Measurements from ENCODE around the gene SLIT1. TPM values are rescaled to one million over a fixed set of nuclear protein-coding genes. Genes with fewer than 3 reads are reported as not detected.

The SLIT1 gene
- total and polyA plus RNA-seq, 2 donors: 0.19 to 0.58 TPM

GRCh38 chr10:97080051-97080776 is 105.5 kb downstream of the SLIT1 start:
- 43% methylated on average over 7 of the region's 7 CpGs for WGBS
- no peak overlapping the region for H3K27ac ChIP-seq (ENCODE audit: low read depth)
- H3K36me3 ChIP-seq (ENCODE audit: insufficient read depth): no peaks in the 10 kb centered on the region
- no peaks in the 10 kb centered on the region for H3K4me1 ChIP-seq (ENCODE audit: insufficient read depth)
- DNase-seq (ENCODE audit: extremely low spot score): no peak
- H3K4me3 ChIP-seq (ENCODE audit: low read depth, low read length): no peak overlapping the region

GRCh38 chr10:97079448-97079847 is 106.3 kb downstream of the SLIT1 start:
- no peak for DNase-seq (ENCODE audit: extremely low spot score)
- no peak overlapping the region for H3K4me3 ChIP-seq (ENCODE audit: low read depth, low read length)
- WGBS: 65% methylated on average over 3 of the region's 3 CpGs
- no peaks in the 10 kb centered on the region for H3K4me1 ChIP-seq (ENCODE audit: insufficient read depth)
- no peaks in the 10 kb centered on the region for H3K36me3 ChIP-seq (ENCODE audit: insufficient read depth)
- no peak overlapping the region for H3K27ac ChIP-seq (ENCODE audit: low read depth)

- WGBS: 38% methylated on average over 2 of the region's 2 CpGs
Measured at GRCh38 chr10:97078938-97079445, 106.8 kb downstream of the SLIT1 start.

GRCh38 chr10:97078261-97078937 is 107.4 kb downstream of the SLIT1 start:
- 72% methylated on average over 14 of the region's 14 CpGs for WGBS
- no peak overlapping the region for H3K4me3 ChIP-seq (ENCODE audit: low read depth, low read length)
- no peaks in the 10 kb centered on the region for H3K4me1 ChIP-seq (ENCODE audit: insufficient read depth)
- DNase-seq (ENCODE audit: extremely low spot score): no peak
- no peaks in the 10 kb centered on the region for H3K36me3 ChIP-seq (ENCODE audit: insufficient read depth)
- no peak overlapping the region for H3K27ac ChIP-seq (ENCODE audit: low read depth)

More at GRCh38 chr10:97078938-97079445, 106.8 kb downstream of the SLIT1 start:
- Histone ChIP-seq H3K36me3 (ENCODE audit: insufficient read depth) (no peaks in the 10 kb centered on the region), H3K27ac (ENCODE audit: low read depth) (no peak overlapping the region), H3K4me3 (ENCODE audit: low read depth, low read length) (no peak overlapping the region), H3K4me1 (ENCODE audit: insufficient read depth) (no peaks in the 10 kb centered on the region)
- DNase-seq (ENCODE audit: extremely low spot score): no peak

GRCh38 chr10:97076781-97077180 is 109.0 kb downstream of the SLIT1 start:
- no peak overlapping the region for H3K4me3 ChIP-seq (ENCODE audit: low read depth, low read length)
- no peak overlapping the region for H3K27ac ChIP-seq (ENCODE audit: low read depth)
- no peak for DNase-seq (ENCODE audit: extremely low spot score)
- H3K4me1 ChIP-seq (ENCODE audit: insufficient read depth): no peaks in the 10 kb centered on the region
- WGBS: 73% methylated on average over 6 of the region's 6 CpGs
- H3K36me3 ChIP-seq (ENCODE audit: insufficient read depth): no peaks in the 10 kb centered on the region

GRCh38 chr10:97075961-97076525 is 109.7 kb downstream of the SLIT1 start:
- Histone ChIP-seq H3K4me1 (ENCODE audit: insufficient read depth) (no peaks in the 10 kb centered on the region), H3K27ac (ENCODE audit: low read depth) (no peak overlapping the region), H3K4me3 (ENCODE audit: low read depth, low read length) (no peak overlapping the region), H3K36me3 (ENCODE audit: insufficient read depth) (no peaks in the 10 kb centered on the region)
- DNase-seq (ENCODE audit: extremely low spot score): no peak
- 71% methylated on average over 7 of the region's 7 CpGs for WGBS

- H3K27ac ChIP-seq (ENCODE audit: low read depth): no peak overlapping the region
- H3K4me1 ChIP-seq (ENCODE audit: insufficient read depth): no peaks in the 10 kb centered on the region
- 80% methylated on average over 7 of the region's 7 CpGs for WGBS
- no peak for DNase-seq (ENCODE audit: extremely low spot score)
- no peak overlapping the region for H3K4me3 ChIP-seq (ENCODE audit: low read depth, low read length)
- no peaks in the 10 kb centered on the region for H3K36me3 ChIP-seq (ENCODE audit: insufficient read depth)
Measured at GRCh38 chr10:97075421-97075820, 110.3 kb downstream of the SLIT1 start.

- Histone ChIP-seq H3K4me3 (ENCODE audit: low read depth, low read length) (no peak overlapping the region), H3K36me3 (ENCODE audit: insufficient read depth) (no peaks in the 10 kb centered on the region), H3K27ac (ENCODE audit: low read depth) (no peak overlapping the region), H3K4me1 (ENCODE audit: insufficient read depth) (no peaks in the 10 kb centered on the region)
- no peak for DNase-seq (ENCODE audit: extremely low spot score)
- WGBS: 69% methylated on average over 15 of the region's 15 CpGs
Measured at GRCh38 chr10:97074256-97075145, 111.3 kb downstream of the SLIT1 start.

GRCh38 chr10:97072851-97073665 is 112.7 kb downstream of the SLIT1 start:
- peak; percentile 60 for DNase-seq (ENCODE audit: extremely low spot score)
- H3K4me3 ChIP-seq (ENCODE audit: low read depth, low read length): no peak overlapping the region
- no peaks in the 10 kb centered on the region for H3K36me3 ChIP-seq (ENCODE audit: insufficient read depth)
- H3K4me1 ChIP-seq (ENCODE audit: insufficient read depth): no peaks in the 10 kb centered on the region
- WGBS: 43% methylated on average over 21 of the region's 21 CpGs
- H3K27ac ChIP-seq (ENCODE audit: low read depth): no peak overlapping the region

GRCh38 chr10:97071496-97071895 is 114.3 kb downstream of the SLIT1 start:
- Histone ChIP-seq H3K4me3 (ENCODE audit: low read depth, low read length) (no peak overlapping the region), H3K27ac (ENCODE audit: low read depth) (no peak overlapping the region), H3K36me3 (ENCODE audit: insufficient read depth) (no peaks in the 10 kb centered on the region), H3K4me1 (ENCODE audit: insufficient read depth) (no peaks in the 10 kb centered on the region)
- no peak for DNase-seq (ENCODE audit: extremely low spot score)
- WGBS: 66% methylated on average over 7 of the region's 7 CpGs

- Histone ChIP-seq H3K36me3 (ENCODE audit: insufficient read depth) (no peaks in the 10 kb centered on the region), H3K4me3 (ENCODE audit: low read depth, low read length) (no peak overlapping the region), H3K27ac (ENCODE audit: low read depth) (no peak overlapping the region), H3K4me1 (ENCODE audit: insufficient read depth) (no peaks in the 10 kb centered on the region)
- no peak for DNase-seq (ENCODE audit: extremely low spot score)
- WGBS: 76% methylated on average over 11 of the region's 11 CpGs
Measured at GRCh38 chr10:97069576-97070362, 116.0 kb downstream of the SLIT1 start.

GRCh38 chr10:97069026-97069425 is 116.7 kb downstream of the SLIT1 start:
- no peak for DNase-seq (ENCODE audit: extremely low spot score)
- no peak overlapping the region for H3K27ac ChIP-seq (ENCODE audit: low read depth)
- no peaks in the 10 kb centered on the region for H3K36me3 ChIP-seq (ENCODE audit: insufficient read depth)
- 96% methylated on average over 2 of the region's 2 CpGs for WGBS
- H3K4me1 ChIP-seq (ENCODE audit: insufficient read depth): no peaks in the 10 kb centered on the region
- no peak overlapping the region for H3K4me3 ChIP-seq (ENCODE audit: low read depth, low read length)

Measured in urinary bladder (tissue), 4 donors.